Inferior parietal cortex (tissue), 1 donor: Measurements from ENCODE around the gene MRPS27.

Source experiments
- DNase-seq: peaks from one replicate; pipeline ENCODE4 v3.0.0-alpha.2; 2016; ENCODE audit errors: extremely low spot score

The MRPS27 gene

DNA sequence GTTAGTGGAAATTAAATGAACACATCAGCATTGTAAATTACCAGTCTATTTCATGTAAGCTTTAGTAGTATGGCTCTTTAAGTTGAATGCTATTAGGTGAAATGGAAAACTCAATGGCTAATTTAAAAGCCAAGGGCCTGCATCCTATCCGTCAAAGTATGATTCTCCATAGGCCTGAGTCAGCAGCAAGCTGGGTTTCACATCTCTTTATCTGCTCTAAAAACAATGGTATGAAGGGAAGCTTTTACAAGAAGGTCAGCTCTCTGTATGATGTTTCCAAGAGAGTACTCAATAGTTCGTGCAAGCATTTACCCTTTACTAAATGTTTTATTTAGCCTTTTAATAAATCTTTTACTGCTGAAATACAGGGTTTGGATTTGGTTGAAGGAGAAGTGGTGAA, 149.9 kb downstream of the MRPS27 start:
- DNase-seq, result no peak
